Parathyroid adenoma (tissue), 2 donors: ENCODE data around the gene BMP5.

Experiments
- H2AFZ ChIP-seq: fragments of 300-600 bp; sonication (generic); one replicate; pipeline ENCODE4 v1.7.0; 2017; ENCODE audit warnings: antibody characterized with exemption, mild to moderate bottlenecking
- H3K27ac ChIP-seq: fragments of 300-600 bp; sonication (generic); one replicate; pipeline ENCODE4 v1.7.0; 2017
- H3K27me3 ChIP-seq: fragments of 300-600 bp; sonication (generic); one replicate; pipeline ENCODE4 v1.7.0; 2017; ENCODE audit warnings: low read length; ENCODE audit not compliant: control insufficient read depth, insufficient read depth
- H3K36me3 ChIP-seq: fragments of 300-600 bp; sonication (generic); one replicate; pipeline ENCODE4 v1.7.0; 2017; ENCODE audit warnings: low read length; ENCODE audit not compliant: control insufficient read depth, insufficient read depth
- H3K4me1 ChIP-seq: fragments of 300-600 bp; sonication (generic); one replicate; pipeline ENCODE4 v1.7.0; 2017; ENCODE audit warnings: control low read depth
- H3K4me2 ChIP-seq: fragments of 300-600 bp; sonication (generic); one replicate; pipeline ENCODE4 v1.7.0; 2017; ENCODE audit warnings: low read length
- H3K4me3 ChIP-seq: fragments of 300-600 bp; sonication (generic); one replicate; pipeline ENCODE4 v1.7.0; 2017; ENCODE audit warnings: low read depth, low read length
- H3K79me2 ChIP-seq: fragments of 300-600 bp; sonication (generic); one replicate; pipeline ENCODE4 v1.7.0; 2017; ENCODE audit warnings: control low read depth
- H3K9ac ChIP-seq: fragments of 300-600 bp; sonication (generic); one replicate; pipeline ENCODE4 v1.7.0; 2017; ENCODE audit warnings: mild to moderate bottlenecking
- H3K9me3 ChIP-seq: fragments of 300-600 bp; sonication (generic); one replicate; pipeline ENCODE4 v1.7.0; 2017; ENCODE audit warnings: low read length; ENCODE audit not compliant: control insufficient read depth
- CTCF ChIP-seq: fragments of 300-600 bp; sonication (generic); IDR thresholded peaks from one replicate; pipeline ENCODE4 v1.7.0; 2017; ENCODE audit warnings: antibody characterized with exemption, mild to moderate bottlenecking
- donor health status: primary hyperparathyroidism.

The BMP5 gene

GRCh38 chr6:55888917-55889316 lies 13.5 kb upstream of the BMP5 start:
- no peaks in the 10 kb centered on the region for H3K27me3 ChIP-seq
- H3K9ac ChIP-seq: no peak overlapping the region
- no peaks in the 10 kb centered on the region for H3K9me3 ChIP-seq
- no peaks in the 10 kb centered on the region for H3K79me2 ChIP-seq
- no peak for TF ChIP-seq CTCF
- no peak overlapping the region for H3K4me3 ChIP-seq
- H3K4me1 ChIP-seq: no peaks in the 10 kb centered on the region
- H3K4me2 ChIP-seq: no peak overlapping the region
- no peak overlapping the region for H3K27ac ChIP-seq
- no peak overlapping the region for H2AFZ ChIP-seq
- H3K36me3 ChIP-seq: no peaks in the 10 kb centered on the region

- Histone ChIP-seq H3K79me2 (no peaks in the 10 kb centered on the region), H2AFZ (no peak overlapping the region), H3K4me1 (peaks cover 9% of the 10 kb centered on the region), H3K4me2 (no peak overlapping the region), H3K27ac (no peak overlapping the region), H3K4me3 (no peak overlapping the region), H3K27me3 (no peaks in the 10 kb centered on the region), H3K36me3 (no peaks in the 10 kb centered on the region), H3K9me3 (no peaks in the 10 kb centered on the region), H3K9ac (no peak overlapping the region)
- TF ChIP-seq CTCF: peak; percentile 43
Measured at GRCh38 chr6:55886185-55886836, 10.9 kb upstream of the BMP5 start.

- H3K4me3 ChIP-seq: peak overlapping the region; percentile 6
- peaks cover 9% of the 10 kb centered on the region for H3K4me1 ChIP-seq
- no peak for TF ChIP-seq CTCF
- no peaks in the 10 kb centered on the region for H3K36me3 ChIP-seq
- H3K4me2 ChIP-seq: peak overlapping the region; percentile 14
- H3K27me3 ChIP-seq: no peaks in the 10 kb centered on the region
- H2AFZ ChIP-seq: peak overlapping the region; percentile 9
- H3K9me3 ChIP-seq: no peaks in the 10 kb centered on the region
- no peak overlapping the region for H3K9ac ChIP-seq
- H3K79me2 ChIP-seq: no peaks in the 10 kb centered on the region
- peak overlapping the region; percentile 55 for H3K27ac ChIP-seq
Measured at GRCh38 chr6:55882718-55883569, 7.6 kb upstream of the BMP5 start.

- Histone ChIP-seq H2AFZ (no peak overlapping the region), H3K9me3 (no peaks in the 10 kb centered on the region), H3K9ac (no peak overlapping the region), H3K79me2 (no peaks in the 10 kb centered on the region), H3K27ac (no peak overlapping the region), H3K27me3 (no peaks in the 10 kb centered on the region), H3K36me3 (no peaks in the 10 kb centered on the region), H3K4me2 (no peak overlapping the region), H3K4me1 (peaks cover 6% of the 10 kb centered on the region), H3K4me3 (no peak overlapping the region)
- no peak for TF ChIP-seq CTCF
Measured at GRCh38 chr6:55877283-55877682, 1.9 kb upstream of the BMP5 start.
